ENCODE measurements around the gene SYNGR1.

DNA sequence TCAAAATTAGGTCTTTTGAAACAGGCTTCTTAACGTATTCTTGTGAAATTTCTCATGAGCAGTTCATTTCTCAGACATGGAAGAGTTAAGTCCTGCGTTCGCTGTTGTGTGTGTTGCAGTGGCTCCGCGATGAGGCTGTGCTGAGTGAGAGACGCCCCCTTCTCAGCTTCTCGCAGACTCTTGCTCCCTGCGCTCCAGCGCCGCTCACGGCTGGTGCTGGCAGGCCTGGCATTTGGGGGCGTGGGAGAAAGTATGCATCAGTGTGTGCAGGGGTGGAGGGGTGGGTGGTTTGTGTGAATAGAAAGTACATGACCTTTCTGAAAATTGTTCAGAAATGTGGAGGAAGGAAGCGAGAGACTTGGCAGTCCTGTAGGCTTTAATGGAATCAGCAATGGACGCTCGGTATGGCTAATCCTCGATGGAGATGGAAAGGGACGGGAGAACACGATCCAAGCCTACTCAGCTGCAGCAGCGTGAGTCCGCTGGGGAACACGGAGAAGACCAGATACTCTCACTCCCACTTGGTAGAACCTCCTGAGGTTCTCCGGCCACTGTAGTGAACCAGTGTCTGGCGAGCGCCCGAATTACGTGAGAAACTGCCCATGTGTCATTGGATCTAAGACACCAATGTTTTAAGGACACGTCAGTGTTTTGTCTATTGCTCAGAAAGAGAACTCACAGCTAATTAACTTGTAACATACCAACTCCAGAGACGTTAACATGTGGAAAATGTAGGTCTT is 55.7 kb downstream of the SYNGR1 start:
- TF ChIP-seq, protein P1, sequence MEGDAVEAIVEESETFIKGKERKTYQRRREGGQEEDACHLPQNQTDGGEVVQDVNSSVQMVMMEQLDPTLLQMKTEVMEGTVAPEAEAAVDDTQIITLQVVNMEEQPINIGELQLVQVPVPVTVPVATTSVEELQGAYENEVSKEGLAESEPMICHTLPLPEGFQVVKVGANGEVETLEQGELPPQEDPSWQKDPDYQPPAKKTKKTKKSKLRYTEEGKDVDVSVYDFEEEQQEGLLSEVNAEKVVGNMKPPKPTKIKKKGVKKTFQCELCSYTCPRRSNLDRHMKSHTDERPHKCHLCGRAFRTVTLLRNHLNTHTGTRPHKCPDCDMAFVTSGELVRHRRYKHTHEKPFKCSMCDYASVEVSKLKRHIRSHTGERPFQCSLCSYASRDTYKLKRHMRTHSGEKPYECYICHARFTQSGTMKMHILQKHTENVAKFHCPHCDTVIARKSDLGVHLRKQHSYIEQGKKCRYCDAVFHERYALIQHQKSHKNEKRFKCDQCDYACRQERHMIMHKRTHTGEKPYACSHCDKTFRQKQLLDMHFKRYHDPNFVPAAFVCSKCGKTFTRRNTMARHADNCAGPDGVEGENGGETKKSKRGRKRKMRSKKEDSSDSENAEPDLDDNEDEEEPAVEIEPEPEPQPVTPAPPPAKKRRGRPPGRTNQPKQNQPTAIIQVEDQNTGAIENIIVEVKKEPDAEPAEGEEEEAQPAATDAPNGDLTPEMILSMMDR (IDR thresholded peaks at IDR 0.05) = no peak
- TF ChIP-seq EZH2 (IDR thresholded peaks at IDR 0.05; ENCODE audit: borderline replicate concordance, insufficient read depth, low read depth, low read length, poor library complexity, severe bottlenecking) = no peak

All from B cell (primary cell).